NCI-H2107 treated with DMSO at 0.1 percent for 48 hours (cell line): ENCODE measurements around the gene ABCC8.

Source experiments
- DNase-seq: peaks from one replicate; lab custom pipeline; 2025; ENCODE audit not compliant: unreplicated experiment; lab: John Stamatoyannopoulos, UW

The ABCC8 gene

DNA sequence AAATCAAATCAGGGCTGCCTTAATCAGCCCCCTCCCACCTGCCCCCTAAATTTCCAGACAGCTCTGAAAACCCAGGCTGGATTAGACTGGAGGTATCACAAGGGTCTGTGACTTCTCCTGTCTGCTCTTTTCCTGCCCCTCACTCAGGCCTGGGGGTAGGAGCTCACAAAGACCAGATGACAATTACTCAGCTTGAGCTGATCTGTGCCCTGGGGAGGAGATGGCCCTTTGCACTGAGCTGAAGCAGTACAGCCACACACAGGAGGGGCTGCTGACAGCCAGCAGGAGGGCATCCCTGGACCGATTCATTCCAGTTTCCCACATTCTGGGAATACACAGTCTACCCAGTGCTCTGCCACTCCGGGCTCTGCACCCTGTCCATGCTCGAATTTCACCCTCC is 4.2 kb downstream of the ABCC8 start:
- no peak for DNase-seq

DNA sequence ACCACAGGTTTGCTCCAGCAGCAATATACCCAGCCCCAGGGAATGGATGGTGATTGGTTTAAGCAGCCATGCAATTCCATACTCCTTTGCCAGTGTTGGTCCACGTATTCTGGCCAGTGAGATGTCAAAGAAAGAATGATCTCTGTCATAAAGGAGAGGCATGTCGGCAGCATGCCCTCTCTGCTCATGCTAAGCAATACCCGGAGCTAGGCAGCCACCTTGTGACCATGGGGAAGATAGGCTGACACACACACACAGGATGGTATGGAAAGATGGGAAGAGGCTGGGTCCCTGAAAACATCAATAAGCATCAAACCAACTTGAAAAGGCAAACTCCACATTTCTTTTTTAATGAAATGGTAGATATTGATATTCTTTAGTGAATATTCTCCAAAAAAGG is 5.1 kb downstream of the ABCC8 start:
- no peak for DNase-seq

DNA sequence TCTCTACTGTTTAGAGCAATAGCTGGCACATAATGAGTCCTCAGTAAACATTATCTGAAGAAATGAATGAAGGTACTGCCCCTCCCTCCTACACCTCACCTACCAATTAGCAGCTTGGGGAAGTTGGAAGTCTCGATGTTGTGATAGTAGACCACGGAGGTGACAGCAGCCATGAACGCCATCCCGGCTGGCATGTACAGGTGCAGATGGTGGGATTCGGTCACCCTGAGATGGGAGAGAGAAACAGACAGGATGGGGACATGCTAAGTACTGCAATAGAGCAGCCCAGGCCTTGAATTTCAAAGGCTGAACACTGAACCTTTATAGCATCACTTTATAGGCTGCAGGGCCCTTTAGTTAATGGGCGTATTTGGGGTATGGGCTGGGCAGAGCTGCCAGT is 6.6 kb downstream of the ABCC8 start:
- DNase-seq, result no peak

DNA sequence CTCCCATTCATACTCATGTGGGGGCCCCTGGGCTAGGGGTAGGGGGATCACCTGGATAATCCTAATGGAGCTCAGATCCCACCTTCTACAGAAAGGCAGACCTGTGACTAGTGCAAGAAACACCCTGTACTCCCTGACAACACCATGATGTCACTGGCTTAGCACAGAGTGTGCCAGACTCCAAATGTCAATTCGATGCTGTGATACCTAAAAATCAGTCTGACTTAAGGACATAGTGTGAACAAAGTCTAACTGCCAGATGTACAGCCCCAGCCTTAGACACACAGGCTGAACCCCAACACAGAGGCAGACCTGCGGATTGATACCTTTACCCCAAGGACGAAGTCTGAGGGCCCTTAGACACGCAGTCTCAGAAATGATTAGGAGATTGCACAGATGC is 8.5 kb downstream of the ABCC8 start:
- no peak for DNase-seq

DNA sequence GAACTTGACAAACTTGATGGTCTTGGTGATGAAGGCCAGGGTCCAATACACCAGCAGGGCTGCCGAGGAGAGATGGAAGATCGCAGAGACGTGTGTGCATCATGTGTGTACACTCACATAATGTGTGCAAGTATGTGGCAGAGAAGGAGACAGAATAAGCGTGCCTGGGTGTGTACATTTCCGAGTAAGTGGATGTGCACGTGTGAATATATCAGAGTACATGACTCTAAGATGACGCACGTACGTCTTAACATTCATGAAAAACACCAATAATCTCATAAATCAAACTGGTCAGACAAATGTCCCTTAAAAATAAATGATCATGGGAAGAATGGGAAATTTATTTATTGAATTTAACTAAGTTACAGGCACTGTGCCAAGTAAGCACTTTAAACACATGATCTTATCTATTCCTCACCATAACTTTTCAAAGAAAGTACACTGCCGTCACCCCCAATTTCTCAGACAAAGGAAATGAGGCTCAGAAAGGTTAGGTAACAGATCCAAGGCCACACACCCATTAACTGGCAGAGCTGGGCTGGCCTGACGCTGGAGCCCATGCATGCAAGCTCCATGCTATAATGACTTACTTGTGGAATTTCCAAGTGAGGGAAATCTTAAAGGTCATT is 13.0 kb downstream of the ABCC8 start:
- DNase-seq, result no peak

DNA sequence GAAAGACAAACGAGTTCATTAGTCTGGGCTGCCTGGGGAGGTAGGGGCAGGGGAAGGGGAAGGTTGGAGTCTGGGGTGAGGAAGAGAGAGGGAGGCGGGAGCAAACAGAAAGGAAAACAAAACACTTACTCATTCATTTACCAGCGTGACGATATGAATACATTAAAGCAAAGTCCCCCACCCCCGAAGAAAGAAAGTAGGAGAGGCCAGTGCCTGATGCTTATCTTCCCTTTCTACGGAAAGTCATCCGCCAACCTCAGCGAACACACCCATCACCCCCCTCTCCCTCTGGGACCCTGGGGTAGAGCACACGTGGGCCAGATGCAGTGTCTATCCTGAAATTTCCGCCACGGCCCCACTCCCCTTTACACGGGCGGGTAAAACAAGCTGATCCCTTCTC is 13.7 kb downstream of the ABCC8 start:
- no peak for DNase-seq

DNA sequence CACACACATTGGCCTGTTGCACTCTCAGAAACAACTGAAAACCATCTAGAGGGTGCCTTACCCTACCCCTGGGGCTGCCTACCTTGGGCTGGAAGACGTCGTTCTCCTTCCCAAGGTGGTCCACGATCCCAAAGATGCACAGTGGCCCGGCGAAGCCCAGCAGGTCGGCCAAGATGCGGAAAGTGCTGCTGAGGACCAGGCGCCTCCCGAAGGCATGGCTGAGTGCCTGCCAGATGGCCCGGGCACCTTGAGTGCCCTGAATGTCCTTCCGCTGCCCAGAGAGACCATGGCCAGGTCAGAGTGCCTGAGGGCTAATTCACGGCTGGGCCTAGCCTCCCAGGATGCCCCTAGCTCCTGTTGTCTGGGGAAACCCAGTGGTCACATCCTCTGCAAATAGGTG is 16.2 kb downstream of the ABCC8 start:
- DNase-seq, result no peak

DNA sequence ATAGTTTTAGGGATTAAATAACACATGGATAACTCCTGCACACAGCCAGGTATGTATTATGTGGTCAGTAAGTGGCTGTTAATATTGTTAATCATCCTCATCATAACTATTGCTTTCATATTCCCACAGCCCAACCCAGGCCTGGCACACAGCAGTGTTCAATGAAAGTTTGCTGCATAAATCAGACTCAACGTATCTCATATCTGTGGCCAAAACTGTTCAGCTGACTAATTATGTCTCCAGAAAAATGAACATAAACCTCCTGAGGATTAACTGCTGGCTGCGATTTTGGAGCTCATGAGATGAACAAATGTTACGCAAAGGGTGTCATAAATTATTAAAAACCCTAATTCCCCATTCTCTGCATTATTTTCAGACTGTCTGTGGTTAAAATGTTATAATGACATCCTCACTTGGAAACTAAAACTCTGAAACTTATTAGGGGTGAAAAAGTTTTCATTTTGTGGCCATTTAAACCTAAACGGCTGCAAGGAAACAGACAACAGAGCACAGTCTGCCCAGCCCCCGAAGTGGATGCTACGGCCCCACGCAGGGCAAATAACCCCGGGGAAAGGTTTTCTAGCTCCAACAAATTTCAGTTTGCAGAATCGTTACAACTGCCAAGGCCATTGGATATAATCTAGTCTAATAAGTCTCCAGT is 17.3 kb downstream of the ABCC8 start:
- no peak for DNase-seq

DNA sequence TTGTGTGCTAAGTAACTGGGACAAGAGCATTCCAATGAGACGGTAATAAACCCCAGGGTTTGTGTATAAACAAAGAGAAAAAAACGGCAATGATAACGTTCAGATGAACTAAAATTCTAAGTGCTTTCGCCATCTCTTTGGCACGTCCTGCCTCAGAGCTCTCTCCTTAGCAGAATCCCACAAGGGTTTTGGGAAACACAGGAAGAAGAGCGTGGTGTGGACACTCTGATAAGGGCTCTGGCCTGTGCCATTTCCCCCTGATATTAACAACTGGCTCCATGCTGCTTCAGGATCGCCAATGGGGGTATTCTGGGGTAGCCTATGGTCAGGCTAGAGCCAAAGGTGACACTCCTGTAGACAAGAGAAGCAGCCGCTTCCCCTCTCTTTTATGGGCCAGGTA is 18.4 kb downstream of the ABCC8 start:
- no peak for DNase-seq

DNA sequence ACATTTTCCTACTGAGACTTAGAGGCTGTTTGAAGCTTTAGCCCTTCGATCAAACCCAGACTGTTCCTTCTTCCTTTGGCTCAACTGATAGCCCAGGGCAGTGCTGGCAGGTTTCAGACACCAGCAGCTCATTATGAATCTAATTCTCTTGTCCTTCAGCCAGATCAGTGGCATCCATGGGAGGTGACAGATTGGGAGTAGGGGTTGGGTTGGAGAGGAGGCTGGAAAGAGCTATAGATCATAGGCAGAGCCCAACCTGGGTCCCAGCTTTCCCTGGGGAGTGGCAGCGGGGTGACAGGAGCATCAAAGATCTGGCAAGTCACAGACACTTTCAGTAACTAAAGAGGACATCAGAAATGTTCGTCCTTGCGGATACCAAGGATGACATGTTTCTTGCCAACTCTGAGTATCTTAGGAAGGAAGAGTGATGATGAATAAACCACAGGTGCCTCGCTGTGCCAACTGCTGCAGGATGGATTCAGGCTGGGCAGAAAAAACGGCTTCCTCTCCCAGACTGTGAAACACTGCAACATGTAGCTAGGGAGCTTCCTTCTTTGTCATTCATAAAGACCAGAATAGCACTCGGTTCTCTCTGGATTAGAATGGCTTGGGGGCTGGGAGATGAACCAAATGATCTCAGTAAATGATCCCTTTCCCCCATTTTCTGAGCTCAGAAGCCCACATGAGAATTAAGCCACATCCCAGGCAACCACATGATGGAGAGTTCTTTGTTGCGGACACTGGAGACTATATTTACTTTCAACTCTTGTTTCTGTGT is 19.1 kb downstream of the ABCC8 start:
- DNase-seq, result no peak

DNA sequence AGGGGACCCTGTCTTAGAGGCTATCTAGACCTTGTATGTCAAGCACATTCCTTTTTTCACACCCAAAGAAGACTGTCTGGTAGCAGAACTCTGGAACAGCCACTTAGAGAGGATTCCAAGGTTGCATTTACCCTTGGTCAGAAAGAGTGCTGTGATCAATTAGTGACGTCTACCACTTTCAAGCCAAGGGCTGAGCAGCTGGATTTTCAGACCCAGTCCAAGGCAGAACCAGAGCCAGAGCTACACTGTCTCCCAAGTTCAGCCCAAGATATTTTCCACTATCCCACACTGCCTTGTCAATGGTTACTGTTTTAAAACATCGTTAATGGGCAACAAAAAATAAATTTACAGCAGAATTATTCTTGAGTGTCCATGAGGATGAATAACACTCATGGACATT is 24.0 kb downstream of the ABCC8 start:
- DNase-seq, result no peak

DNA sequence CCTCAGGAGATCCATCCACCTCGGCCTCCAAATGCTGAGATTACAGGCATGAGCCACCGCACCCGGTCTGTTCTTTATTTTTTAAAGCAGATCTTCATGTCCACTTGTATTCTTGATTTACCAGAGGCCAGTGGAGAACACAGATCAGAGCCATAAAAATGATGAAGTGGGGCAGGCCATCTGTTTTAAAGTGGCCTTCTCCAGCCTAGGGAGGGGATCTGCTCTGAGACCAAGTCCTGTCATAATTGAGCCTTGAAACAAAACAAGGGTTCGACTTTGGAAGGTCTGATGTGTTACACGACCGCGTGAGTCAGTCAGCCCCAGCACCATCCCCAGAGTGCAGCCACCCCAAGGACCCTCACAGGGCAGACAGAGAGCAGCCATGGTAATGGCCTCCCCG is 27.5 kb downstream of the ABCC8 start:
- DNase-seq, result no peak

DNA sequence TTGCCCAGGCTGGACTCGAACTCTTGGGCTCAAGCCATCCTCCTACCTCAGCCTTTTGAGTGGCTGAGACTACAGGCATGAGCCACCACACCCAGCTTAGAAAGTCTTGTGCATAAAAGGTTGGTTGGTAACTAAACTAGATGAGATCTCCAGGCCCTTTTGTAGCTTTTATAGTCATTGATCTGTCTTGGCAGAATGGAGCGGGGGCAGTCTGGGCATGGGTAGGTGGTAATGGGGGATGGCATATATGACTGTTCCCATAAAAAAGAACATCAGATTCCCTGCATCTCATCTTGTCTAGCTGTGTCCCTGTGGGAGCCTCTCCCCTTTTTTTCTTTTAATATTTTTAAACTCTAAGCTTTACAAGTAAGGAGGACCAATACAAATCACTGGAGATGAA is 30.2 kb downstream of the ABCC8 start:
- no peak for DNase-seq

DNA sequence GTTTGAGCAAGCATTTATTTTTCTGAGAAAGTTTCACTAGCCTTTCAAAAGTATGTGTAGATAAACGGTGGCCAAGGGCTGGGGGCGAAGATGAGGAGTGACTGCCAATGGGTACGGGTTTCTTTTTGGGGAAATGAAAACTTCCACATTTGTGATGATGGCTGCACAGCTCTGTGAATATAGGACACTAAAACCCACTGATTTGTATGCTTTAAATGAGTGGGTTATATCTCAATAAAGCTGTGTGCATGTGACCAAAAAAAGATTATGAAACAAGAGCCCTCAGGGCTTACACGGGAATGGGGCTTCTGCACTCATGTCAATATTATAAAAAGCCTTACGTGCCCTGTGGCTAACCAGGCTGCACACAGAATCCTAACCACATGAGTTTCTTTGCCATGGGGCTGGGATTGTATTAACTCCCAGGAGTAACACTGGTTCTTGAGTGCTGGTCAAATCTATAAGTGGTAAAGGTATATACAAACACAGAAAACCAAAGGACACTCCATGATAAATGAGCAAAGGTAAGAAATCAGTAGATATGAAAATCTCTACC is 31.3 kb downstream of the ABCC8 start:
- DNase-seq, result peak; percentile 38

DNA sequence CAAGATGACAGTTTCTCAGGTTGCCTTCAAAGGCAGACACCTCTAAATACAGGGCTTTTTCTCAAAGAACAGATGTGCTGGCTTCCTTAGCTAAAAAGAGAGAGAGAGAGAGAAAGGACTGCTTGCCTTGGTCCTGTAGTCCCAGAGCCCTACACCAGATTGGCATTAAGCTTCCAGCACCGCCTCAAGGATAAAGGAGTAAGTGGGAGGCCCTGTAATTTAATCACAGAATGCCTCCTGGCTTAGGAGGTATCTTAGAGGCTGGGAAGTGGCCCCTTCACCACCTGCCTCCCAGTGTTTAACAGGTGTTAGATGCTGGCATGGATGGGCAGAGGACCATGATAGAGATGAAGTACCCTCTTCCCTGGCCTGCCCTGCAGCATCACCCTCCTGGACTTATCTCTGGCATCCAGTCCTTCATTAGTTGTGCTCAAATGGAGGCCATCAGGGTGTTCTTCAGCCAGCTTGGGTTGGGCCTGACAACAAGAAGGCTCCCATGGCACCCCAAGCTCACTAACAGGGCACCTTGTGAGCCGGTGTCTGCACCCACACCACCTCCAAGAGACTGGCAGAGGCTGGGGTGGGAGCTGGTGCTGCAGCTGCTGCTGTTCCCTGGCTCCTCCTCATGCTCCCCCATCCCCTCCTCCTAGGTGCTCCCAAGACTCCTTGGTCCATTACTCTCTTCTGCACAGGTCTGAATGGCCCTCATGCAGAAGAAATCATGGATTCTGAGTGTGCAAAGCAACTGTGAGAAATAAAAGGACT is 32.5 kb downstream of the ABCC8 start:
- DNase-seq, result no peak

DNA sequence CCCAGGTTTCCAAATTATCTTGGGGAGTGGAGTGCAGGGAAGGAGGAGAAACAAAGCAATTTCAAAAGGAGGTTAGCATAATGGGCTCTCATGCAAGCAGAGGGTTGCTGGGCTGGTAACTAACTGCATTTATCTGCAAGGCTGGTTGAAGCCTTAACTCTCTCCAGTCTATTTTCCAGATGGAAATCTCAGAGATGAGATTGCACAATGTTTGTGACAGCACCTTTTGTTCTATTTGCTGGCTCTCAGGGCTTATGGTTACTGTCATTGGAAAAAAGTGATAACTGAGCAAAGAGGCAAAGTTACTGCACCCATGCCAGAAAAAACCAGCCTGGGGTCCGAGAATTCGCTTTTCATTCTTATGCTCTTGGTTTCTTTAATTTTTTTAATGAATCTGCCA is 33.2 kb downstream of the ABCC8 start:
- DNase-seq, result no peak

DNA sequence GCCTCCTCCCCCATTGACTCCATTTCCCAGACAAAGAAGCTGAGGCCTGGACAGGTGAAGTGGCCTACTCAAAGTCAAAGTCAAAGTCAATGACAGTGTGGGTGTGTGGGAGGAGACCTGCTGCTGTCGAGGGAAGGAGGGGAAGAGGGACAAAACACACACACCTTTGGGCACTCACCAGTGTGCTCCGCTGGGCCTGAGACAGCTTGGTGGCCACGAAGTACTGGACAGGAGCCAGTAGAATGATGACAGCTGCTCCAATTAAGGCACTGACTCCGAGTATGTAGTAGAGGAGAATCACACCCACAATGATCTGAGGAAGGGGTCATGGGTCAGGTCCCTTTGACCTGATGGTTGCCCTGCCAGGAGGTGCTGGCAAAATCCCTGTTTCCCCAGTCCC is 33.6 kb downstream of the ABCC8 start:
- DNase-seq, result no peak

DNA sequence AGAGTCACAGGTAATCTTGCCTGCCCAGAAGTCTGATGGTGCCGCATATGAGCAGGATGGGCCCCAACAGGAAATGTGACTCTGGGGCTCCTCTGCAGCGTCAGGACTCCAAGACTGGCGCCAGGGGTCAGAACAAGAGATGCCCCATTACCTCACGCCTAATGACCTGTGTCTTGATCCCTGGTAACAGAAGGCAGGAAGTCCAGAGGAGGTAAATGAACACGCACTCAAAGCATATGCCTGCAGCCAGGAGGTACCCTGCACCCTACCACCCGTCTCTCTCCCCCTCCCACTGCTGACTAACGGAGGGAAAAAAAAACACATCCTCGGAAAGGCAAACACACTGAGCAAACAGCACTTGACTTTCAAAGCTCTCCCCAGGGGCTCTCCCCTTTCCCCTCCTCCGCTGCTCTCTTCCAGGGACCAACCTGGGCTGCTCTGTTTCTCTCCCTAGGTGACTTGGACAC is 37.3 kb downstream of the ABCC8 start:
- DNase-seq, result peak; percentile 93

DNA sequence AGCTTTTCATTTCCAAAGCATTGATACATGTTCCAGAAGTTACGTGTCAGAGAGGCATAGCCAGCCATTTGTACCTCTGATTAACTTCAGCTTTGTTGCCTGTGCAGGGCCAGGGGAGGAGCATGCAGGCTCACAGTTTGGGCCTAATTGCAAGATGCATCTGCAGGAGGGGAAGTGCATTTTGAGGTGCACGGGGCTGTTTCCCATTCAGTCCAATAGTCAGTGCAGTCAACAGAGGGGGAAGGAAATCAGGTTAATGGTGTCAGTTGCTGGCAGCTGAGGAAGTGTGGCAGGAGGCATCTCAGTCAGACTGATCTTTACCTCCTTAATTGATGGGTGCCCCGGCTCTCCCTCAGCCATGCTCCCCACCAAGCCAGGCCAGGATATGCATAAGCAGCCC is 39.3 kb downstream of the ABCC8 start:
- DNase-seq, result no peak

DNA sequence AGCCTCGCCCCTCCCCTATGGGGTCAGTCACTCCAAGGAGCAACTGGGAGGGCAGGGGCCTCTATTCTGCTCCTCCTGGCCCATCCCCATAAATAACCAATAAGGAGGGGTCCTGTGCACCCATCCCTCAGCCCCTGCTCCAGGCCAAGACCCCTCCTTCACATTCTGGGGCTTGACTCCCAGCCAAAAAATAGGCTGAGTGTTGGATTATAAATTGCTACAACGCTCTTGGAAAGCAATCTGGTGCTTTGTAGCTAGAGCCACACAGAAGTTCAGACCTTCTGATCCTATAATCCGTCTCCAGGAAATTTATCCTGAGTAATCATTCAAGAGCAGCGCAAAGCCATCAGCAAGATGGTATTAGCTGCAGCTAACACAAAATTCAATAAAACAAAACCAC is 42.5 kb downstream of the ABCC8 start:
- DNase-seq, result no peak

DNA sequence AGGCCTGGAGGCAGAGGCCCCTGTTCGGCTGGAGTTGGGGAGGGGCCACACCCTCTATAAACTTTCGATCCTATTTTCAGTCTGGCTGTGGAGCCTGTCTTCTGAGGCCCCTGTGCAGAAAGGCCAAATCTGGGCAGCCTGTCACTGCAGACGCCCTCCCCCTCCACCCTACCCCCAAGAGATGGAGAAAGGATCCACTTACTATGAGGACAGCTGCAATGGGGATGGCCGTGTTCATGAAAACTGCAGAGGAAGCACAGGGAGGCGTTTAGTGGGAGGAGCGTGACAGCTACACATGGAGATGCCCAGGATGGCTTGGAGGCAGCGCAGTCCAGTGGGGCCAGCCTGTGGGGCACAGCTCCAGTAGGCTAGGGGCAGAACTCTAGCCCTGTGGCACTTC is 44.6 kb downstream of the ABCC8 start:
- peak; percentile 23 for DNase-seq
